GM12892 (cell line): ENCODE results near the gene DCANP1.

Experiments
- DNase-seq: peaks from one replicate; pipeline ENCODE4 v3.0.0; 2011; ENCODE audit not compliant: insufficient read length
- FAIRE-seq: peaks from 2 replicates; lab custom pipeline; 2011; peaks lifted over from hg19 to GRCh38; lab: Jason Lieb, UNC
- POLR2A ChIP-seq: IDR thresholded peaks from 2 replicates; pipeline ENCODE4 v1.6.1; 2011; ENCODE audit warnings: low read depth, low read length, control low read depth
- POLR2AphosphoS5 ChIP-seq: IDR thresholded peaks from 2 replicates; pipeline ENCODE4 v1.6.1; 2011; ENCODE audit warnings: low read depth, low read length, control low read depth
- TAF1 ChIP-seq: IDR thresholded peaks from 2 replicates; pipeline ENCODE4 v1.6.1; 2011; ENCODE audit warnings: low read depth, mild to moderate bottlenecking, control low read depth, low read length, borderline replicate concordance

The DCANP1 gene

DNA sequence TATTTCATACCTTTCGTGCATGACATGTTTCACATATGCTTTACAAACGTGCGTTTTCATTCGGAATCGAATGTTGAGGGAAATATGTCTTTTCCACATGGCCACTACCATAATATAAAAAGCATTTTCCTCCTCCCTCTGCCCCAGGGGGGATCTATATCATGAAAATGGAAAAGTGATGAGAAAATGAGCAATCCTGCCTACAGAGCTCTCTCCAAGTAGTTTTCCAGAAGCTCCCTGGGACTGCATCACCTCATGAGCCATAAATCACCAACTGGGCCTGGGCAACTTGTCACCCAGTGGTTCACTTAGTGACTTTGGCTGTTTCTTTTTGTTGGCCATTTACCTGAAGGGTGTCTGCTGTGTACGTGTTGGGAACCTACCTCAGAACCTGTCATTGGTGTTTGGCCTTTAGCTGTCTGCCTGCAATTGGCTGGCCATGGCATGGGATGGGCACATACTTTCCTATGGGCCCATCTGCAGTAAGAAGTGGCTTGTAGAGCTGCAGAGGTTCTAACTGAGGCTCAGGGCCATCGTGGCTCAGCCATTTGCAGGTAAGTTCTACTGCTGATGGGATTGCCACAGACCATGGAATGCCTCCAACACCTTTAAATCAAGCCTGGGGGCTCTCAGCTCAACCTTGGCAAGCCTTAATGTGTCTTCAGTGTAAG is 14.5 kb upstream of the DCANP1 start:
- TF ChIP-seq TAF1 (no peak), POLR2AphosphoS5 (no peak), POLR2A (no peak)
- DNase-seq (no peak), FAIRE-seq (no peak)

DNA sequence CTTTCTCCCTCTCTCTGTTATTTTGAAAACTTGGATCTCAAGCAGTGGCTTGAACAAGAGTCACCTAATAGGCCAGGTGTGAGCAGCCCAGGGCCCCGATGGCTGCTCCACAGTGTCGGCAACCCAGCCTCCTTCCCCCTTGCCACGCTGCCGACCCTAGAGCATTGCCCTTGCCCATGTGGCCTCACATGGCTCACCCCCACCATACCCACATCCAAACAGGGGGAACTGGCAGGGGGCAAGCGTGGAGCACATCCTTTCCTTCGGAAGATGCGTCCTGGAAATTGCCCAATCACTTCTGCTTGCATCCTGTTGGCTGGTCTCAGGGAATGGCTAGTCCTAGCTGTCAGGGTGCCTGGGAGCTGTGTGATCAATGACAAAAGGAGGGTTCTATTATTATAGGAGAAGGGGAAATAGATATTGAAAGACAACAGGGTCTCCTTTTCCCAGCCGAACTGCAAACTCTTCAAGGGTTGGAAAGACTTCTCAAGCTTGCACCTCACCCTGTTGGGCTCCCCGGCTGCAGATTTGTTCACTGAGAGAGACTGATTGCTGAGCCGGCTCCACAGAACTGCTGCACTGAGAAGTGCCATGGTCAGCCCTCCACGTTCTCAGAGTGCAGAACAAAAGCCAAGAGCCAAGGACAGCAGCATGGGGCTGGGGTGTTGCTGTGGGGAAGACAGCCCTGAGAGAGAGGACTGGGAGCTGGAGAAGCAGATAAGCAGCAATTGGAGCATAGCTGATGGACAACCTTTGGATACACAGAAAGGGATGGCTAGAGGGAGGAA is 13.3 kb upstream of the DCANP1 start:
- FAIRE-seq (no peak), DNase-seq (no peak)
- TF ChIP-seq POLR2AphosphoS5 = no peak
- no peak for TF ChIP-seq POLR2A
- TF ChIP-seq TAF1 = no peak

DNA sequence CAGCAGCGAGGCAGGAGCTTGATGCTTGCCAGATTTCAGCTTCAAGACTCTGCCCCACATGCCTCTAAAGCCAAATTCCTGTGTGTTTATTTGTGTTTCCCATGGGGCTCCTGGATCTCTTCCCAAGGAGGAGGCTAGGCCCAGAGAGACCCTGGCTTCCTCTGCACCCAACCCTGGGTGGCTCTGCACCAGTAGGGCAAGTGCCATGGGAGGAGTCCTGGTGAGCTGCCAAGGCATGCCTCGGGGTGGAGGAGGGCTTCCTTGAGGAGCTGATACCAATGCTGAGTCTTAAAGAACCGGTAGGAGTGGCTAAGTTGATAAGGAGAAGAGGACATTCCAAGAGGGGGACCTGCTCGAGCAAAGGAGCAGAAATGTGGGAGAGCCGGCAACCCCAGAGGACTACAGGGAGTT is 11.8 kb upstream of the DCANP1 start:
- FAIRE-seq (no peak), DNase-seq (no peak)
- no peak for TF ChIP-seq POLR2AphosphoS5
- no peak for TF ChIP-seq TAF1
- TF ChIP-seq POLR2A = no peak

DNA sequence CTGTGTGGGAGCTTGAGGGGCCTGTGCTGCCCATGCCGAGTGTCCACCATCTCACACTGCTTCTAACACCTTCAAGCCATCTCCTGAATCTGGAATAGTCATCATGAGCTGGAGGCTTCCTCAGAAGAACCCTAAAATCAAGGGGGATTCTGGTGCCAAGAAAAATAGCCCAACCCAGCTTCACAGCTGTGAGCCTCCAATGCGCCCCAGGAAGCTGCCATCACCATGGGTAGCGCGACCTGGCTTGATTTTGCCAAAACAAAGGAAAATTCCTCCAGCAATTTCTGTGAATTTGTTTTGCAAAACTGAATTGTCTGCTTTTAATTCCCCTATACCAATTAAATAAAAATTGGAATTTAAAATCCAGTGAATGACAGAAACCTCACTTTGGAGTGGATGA is 11.2 kb upstream of the DCANP1 start:
- FAIRE-seq (no peak), DNase-seq (no peak)
- TF ChIP-seq POLR2A = no peak
- TF ChIP-seq TAF1 = no peak
- TF ChIP-seq POLR2AphosphoS5 = no peak

DNA sequence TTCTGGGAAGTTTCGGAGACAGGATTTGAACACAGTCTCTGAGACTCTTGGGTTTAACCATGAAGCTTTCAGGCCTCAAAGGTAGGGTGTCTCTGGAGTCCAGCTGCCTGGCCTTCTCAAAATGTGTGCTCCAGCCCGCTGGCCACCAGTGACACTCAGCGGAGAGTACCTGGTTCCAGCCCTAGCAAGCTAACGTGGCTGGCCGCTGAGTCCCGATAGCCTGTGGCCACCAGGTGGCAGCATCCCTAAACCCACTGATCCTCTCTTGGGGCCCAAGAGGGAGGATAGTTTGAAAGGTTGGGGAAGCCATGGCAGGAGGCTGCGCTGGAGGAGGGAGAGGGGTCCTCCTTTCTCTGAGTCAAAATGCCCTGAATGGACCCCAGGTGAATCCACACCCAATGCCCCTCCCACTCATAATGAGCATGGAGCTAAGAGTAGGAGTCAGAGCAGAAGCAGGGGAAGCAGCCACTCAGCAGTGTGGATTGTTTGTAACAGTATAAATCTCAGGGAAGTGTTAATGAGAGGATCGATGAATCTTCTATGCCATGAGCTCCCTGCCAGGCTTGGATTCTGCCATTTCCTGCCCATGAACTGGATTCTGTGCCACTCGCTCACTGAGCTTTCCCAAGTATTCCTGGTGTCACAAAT is 10.4 kb upstream of the DCANP1 start:
- DNase-seq = peak; percentile 65
- TF ChIP-seq POLR2A (no peak), POLR2AphosphoS5 (no peak), TAF1 (no peak)
- peak; percentile 89 for FAIRE-seq

DNA sequence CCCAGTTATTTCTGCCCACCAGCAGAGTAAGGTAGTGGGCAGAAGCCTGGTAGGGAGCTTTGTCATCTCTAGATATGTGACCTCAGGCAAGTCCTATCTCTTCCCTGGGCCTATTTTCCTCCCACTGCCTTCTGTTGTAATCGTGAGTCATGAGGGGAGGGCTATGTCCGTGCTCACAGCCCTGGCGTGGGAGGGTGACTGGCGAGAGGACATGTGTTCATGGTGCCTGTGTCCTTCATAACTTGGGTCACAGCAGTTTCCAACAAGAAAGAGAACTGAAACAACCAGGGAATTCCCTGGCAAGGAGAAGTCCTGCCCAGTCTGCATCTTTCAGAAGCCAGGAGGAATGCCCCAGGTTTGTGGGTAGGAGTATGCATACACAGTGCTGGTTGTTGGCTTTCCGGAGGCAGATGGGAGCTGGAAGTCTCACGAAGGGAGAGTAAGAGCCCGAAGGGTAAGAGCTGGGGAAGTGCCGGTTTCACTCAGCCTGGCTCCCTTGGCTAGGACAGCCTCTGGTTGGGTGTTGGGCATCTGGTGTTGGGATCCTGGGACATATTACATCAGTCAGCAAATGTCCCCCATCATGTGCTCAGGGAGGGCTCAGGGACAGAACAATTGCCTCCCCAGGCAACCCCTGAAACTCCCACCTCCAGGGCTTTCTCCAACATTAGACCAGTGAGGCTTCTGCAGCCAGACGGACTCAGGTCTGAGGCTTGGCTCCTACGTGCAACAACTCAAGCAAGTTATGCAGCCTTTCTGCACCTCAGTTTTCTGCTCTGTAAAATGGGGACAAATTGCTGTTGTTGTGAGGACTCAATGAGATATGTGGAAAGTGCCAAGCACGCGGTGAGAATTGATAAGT is 9.3 kb upstream of the DCANP1 start:
- no peak for DNase-seq
- FAIRE-seq = peak; percentile 94
- no peak for TF ChIP-seq TAF1
- TF ChIP-seq POLR2A = no peak
- TF ChIP-seq POLR2AphosphoS5 = no peak

DNA sequence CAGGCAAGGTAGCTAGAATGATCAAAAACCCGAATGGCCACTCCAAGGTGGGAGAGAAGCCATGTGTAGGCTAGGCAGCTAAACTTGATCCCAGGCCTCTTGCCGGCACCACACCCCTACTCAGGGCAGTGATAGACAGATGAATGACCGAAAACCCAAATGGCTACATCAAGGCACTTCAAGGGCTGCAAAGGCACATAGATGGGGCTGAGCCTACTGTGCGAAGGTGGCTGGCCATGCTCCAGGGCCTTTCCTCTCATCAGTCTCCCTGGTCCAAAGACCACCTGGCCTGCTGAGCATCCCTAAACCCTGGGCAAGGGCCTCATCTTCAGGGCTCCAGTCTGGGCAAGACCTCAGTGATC is 8.7 kb upstream of the DCANP1 start:
- no peak for TF ChIP-seq POLR2AphosphoS5
- TF ChIP-seq TAF1 = no peak
- no peak for TF ChIP-seq POLR2A
- FAIRE-seq (no peak), DNase-seq (no peak)

DNA sequence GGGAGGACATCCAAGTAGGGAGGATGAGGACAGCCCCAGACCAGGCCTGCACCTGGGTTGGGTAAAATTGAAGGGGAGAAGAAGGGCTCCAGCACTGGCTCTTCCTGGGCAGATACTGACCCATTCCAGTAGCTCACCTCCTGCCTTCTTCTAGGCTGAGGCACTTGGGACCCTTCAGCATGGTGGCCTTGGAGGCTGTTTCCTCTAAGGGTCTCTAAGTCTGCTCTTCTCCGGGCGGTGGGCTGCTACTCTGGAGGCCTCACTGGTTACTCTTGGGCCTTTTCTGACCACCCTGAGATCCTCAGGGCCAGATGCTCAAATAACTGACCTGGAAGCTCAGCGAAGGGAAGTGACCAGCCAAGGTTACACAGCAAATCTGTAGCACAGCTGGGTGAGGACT is 7.8 kb upstream of the DCANP1 start:
- FAIRE-seq (no peak), DNase-seq (no peak)

DNA sequence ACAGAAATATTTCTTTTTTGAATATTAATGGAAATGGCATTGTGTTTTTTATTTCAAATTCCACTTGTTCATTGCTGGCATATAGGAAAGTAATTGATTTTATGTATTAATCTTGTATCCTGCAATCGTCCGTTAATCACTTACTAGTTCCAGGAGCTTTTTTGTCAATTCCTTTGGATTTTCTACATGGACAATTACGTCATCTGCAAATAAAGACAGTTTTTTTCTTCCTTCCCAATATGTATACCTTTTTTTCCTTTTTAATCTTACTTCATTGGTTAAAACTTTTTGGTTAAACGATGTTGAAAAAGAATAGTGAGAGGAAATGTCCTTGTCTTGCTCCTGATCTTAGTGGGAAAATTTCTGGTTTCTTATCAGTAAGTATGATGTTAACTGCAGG is 6.5 kb upstream of the DCANP1 start:
- FAIRE-seq (no peak), DNase-seq (no peak)
- TF ChIP-seq POLR2A (no peak), POLR2AphosphoS5 (no peak), TAF1 (no peak)

More for the DNA sequence above, 7.8 kb upstream of the DCANP1 start:
- TF ChIP-seq TAF1 (no peak), POLR2AphosphoS5 (no peak)

DNA sequence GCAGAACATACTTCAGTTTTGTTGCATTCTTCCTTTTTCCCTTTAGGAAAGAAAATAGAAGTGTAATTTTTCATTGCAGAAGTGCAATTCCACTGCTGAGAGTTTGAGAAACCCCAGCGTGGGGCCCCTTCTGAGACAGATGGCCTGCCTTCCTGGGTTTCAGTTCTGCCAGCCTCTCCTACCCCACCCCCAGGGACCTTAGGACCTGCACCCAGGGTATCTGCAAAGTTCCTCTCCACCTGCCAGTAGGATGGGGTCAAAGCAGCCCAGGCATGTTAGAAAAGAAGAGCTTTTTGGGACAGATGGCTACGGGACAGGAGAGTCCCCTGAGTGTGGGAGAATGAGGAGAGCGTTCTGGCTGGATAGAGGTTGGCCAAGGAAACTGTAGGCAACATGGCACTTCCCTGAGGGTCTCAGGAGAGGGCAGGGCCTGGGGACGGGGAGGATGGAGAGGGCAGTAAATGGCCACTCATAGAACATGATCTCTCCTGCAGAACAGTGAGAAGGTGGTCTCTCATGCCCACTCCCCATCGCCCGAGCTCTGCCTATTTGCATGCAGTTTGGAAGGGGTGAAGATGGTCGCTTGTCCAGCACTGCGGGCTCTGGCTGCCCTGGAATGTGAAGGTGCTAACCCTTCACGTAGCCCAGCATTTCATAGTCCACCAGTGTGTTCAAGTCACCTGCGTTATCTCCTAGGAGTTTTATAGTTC is 5.3 kb upstream of the DCANP1 start, which contains the start of gene TIFAB:
Gene TIFAB, minus strand, starts transcription at position 31 of the 710 bp plus-strand sequence. CDS start 2,412 bp downstream, outside the sequence.
- FAIRE-seq (no peak), DNase-seq (no peak)
- TF ChIP-seq POLR2AphosphoS5 (no peak), TAF1 (no peak), POLR2A (no peak)
